GM18907 (cell line): ENCODE results near the gene SETD5.
A peak's percentile ranks its signal among the peaks of the same experiment; 100 is the strongest.

Experiments
- ATAC-seq: cut with Tn5 transposase; IDR thresholded peaks from one replicate; pipeline ENCODE4 v1.9.1; 2021; ENCODE audit warnings: mild to moderate bottlenecking, moderate library complexity; ENCODE audit not compliant: unreplicated experiment

The SETD5 gene, protein sequence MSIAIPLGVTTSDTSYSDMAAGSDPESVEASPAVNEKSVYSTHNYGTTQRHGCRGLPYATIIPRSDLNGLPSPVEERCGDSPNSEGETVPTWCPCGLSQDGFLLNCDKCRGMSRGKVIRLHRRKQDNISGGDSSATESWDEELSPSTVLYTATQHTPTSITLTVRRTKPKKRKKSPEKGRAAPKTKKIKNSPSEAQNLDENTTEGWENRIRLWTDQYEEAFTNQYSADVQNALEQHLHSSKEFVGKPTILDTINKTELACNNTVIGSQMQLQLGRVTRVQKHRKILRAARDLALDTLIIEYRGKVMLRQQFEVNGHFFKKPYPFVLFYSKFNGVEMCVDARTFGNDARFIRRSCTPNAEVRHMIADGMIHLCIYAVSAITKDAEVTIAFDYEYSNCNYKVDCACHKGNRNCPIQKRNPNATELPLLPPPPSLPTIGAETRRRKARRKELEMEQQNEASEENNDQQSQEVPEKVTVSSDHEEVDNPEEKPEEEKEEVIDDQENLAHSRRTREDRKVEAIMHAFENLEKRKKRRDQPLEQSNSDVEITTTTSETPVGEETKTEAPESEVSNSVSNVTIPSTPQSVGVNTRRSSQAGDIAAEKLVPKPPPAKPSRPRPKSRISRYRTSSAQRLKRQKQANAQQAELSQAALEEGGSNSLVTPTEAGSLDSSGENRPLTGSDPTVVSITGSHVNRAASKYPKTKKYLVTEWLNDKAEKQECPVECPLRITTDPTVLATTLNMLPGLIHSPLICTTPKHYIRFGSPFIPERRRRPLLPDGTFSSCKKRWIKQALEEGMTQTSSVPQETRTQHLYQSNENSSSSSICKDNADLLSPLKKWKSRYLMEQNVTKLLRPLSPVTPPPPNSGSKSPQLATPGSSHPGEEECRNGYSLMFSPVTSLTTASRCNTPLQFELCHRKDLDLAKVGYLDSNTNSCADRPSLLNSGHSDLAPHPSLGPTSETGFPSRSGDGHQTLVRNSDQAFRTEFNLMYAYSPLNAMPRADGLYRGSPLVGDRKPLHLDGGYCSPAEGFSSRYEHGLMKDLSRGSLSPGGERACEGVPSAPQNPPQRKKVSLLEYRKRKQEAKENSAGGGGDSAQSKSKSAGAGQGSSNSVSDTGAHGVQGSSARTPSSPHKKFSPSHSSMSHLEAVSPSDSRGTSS (N-terminal part only)

DNA sequence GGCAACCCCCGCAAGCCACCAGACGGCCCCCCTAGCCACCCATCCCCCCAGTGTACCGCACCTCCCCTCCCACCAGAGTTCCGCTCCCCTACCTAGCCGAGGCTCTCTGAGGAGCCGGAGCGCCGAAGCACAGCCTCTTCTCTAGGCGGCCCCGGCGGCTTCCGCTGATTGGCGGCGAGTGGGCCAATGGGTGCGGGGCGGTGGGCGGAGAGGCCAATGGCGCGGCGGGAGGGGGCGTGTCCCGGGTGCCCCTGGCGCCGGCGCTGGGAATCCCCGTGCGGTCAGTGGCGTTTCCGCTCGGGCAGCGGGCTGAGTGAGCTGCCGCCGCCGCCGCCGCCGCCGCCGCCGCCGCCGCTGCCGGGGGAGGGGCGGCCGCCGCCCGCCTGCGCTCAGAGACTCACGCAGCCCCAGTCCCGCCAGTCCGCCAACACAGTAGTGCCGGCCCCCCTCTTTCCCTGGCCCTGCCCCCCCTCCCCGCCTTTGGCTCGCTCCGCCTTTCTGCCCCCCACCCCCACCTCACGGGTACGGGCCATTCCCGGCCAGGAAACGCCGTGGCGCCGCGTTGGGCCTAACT, at the start of gene SETD5:
Gene SETD5 (plus strand): TSS at position 284 of the 574 bp plus-strand sequence. CDS start 31,324 bp downstream, outside the sequence.
- peak; percentile 68 for ATAC-seq

DNA sequence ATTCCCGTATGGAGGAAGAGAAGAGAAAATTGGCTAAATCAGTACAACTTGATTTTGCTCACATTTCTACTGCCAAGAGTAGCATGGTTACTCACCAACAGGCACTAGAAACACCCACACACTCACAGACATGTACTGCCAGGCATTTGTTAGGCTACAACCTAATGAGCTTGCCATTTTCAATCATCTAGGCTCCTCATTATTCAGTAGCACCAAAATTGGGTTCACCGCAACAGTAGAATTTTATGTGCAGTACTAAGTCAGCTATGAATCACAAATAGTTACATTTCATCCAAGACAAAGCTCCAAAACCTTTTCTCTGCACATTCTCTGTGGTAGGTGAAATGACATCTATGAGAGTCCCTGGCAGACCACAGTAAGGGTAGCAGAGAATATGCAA, 49.5 kb upstream of the SETD5 start:
- no peak for ATAC-seq

DNA sequence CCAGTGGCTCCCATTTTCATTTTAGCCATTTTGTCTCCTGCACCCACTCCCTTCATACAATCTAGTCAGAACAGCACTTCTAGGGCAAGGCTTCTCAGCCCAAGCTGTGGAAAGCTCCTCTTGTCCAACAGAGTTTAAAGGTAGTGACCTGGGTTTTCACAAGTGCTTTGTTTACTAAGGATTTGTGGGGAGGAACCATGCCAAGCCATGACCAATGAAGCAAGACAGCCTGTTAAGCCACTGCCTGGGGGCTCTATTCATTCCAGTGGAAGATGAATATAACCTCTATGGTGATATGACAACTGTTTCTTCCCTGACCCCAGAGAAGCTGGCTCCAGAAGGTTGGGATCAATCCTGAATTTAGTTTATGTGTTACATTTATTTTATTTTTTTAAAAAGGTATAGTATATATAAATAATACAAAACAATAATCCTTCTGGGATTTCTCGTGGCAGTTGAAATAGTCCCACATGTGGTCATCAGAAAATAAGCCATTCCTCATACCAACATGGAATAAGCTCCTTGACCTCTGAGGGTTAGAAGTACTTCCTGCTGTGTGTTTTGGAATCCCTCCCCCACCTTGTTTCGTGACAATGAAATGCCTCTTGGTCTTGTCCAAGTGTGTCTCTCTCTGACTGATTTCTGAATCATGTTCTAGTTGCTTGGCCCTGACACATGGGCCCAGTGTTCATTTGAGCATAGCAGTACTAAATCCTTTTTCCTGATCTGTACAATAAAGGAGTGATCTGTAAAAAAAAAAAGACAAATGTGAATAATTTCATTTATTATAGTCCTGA, 47.9 kb upstream of the SETD5 start:
- no peak for ATAC-seq

DNA sequence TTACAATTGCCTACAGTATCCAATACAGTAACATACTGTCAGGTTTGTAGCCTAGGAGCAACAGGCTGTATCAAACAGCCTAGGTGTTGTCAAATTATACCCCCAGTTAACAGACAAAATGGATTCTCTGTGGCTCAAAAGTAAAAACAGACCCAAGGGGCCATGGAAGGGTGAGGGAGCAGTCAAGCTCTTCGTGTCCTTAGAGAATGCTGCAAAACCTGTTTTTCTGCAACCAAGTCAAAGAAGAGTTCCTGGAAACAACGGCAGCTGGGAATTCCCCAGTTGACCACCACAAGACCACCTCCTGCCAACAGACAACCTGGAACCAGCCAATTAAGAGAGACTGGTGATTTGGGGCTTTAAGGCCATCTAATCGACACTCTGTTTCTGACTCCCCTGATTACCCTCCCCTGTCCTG, 45.7 kb upstream of the SETD5 start:
- ATAC-seq = no peak

DNA sequence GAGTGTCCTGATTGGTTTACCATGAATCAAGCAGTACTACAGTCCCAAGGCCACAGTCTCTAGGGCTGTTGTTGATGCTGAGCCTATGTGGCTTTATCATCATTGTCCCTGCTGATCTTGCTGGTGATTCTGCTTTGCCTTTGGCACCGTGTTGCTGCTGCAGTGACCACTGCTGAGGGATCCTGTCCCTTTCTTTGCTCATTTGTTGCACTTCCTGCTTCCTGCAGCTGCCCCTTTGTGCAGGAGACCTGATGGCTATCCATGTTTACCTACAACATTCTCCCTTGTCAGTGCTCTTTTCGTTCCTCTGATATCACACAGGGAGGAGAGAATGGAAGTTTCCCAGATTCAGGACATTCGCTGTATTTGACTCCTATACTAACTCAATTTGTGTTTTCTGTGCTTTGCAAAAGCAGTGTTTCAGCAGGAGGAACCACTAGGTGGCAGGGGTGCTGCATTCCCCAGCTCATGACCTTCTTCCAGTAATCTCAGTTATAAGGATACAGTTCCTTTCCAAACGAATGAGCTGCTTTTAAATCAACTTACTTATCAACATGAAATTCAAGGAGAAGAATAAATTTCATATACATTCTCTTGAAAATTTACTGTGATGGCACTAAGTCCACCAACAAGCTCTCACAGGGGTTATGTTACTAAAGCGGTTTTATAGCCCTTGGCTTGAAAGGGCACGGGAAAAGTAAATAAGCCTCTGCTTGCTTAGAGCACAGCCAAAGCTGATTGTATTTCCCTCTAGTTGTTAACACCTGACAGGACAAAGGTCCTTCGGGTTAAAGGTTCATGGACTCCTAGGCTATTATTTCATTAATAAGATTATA, 44.3 kb upstream of the SETD5 start:
- ATAC-seq = peak; percentile 52

DNA sequence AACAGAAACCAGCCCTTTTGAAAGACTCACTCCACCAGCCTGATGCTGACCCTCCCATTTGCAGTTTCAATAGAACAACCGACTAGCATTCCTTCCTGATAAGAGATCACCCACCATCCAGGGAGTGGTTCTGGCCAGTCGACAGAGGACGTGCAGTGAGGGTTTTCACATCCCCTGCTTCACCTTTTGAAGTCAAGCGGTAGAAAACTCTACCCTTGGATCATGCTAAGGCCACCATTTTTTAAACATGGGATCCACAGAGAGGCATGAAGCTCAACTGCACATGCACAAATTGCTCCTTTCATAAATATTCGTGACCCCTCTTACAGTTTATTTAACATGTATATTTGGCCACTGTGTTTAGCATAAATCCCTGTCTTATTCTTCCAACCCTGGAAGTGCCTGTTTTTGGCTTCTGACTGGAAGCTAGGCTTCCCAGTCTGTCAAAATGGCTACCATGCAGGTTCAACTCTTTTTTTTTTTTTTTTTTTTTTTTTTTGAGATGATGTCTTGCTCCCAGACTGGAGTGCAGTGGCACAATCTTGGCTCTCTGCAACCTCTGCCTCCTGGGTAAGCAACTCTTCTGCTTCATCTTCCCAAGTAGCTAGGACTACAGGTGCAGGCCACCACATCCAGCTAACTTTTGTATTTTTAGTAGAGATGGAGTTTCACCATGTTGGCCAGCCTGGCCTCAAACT, 35.6 kb upstream of the SETD5 start:
- no peak for ATAC-seq

DNA sequence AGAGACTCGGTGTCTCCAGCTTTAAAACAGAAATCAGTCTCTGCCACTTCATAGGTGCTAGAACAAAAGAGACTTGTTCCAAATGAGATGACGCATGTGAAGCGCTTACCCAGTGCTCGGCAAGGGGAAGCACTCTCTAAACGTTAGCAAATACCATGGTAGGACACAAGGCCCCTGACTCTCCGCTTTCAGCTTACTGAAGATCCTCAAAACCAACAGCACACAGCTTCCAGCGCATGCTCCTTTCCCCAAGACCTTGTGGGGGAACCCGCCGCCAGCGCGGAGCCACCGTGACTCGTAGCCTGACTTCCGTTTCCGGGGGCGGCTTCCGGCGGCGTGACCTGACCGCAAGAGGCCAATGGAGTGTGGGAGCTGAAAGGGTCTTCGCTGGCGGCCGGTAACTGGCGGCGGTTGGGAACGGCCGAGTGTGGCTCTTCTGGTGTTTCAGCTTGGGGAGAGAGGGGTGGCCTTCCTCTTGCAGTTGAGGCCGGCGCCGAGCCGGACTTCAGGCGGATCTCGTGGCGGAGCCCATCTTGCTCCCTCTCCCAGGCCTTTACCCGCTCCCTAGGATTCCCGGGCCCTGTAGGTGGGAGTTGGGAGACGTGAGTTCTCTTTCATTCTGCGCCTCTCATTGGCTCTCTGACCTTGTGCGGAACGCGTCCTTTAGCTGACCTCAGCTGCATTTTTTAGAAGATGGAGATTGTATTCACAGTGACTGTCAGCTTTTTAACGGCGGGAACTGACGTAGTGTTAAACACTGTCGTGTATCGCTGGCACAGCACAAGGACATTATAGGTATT, 34.5 kb upstream of the SETD5 start, which contains the start of gene THUMPD3:
Gene THUMPD3 (plus strand): TSS at position 324 of the 800 bp plus-strand sequence. CDS start 2,015 bp downstream, outside the sequence.
- peak; percentile 96 for ATAC-seq

DNA sequence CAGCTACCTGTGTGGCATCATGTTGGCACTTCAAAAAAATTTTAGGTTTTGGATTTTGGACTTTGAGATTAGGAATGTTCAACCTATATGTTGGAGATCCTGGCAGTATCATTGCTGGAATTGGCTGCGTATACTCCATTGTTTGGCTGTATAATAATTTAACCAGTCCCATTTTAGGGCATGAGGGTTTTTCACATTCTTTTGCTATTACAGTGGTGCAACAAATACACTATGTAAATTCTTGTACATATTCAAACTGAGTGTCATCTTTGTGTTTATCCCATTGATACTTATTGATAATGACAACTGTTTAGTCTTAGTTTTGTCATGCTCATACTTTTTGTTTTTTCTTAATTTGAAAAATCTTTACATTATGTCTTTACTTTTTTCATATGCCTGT, 27.9 kb upstream of the SETD5 start:
- ATAC-seq = no peak

DNA sequence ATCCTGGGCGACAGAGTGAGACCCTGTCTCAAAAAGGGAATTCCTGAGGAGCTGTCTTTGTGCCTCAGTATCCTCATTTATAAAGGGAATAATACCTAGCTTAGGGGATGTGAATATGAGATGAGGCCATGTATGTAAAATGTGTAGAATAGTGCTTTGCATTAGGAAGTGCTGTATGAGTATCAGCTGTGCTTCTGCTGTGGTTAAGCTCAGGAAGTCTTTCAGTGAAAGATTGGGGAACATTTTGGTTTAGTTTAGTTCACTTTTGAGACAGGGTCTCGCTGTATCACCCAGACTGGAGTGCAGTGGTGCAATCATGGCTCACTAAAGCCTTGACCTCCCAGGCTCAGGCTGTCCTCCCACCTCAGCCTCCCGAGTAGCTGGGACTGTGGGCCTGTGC, 23.9 kb upstream of the SETD5 start:
- no peak for ATAC-seq

DNA sequence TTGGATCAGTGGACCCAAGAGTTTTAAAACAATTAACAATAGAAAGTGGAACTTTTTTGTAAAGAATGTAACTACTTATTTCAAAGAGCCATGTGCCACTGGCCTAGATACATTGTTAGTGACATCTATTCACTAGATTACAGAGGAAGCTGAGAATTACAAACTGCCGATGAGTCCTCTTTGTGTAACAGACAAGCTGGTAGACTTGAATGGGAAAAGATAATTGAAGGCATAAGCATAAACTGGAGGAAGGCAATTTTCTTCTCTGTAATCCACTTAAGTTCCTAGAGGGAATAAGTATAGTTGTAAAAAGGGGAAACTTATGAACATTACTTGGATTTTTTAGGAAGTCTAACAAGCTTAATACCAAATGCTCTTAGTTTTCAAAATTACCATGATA, 19.4 kb upstream of the SETD5 start:
- no peak for ATAC-seq

DNA sequence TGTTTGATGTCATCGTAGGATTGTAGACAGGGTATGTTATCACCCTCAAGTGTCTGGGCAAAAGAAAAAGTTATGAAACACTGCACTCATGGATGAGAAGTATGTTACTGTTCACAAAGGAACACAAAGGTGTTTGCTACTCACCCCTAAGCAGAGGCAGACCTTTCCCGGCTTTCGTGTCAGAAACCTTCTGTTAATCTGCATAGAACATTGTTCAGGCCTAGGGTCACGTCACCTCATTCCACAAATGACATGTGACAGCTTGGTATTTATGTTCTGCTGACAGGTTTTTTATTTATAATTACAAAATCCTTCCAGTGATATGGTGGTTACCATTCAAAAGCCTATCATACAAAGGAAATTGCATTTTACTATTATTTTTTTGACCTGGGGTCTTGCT, 18.1 kb upstream of the SETD5 start:
- no peak for ATAC-seq

DNA sequence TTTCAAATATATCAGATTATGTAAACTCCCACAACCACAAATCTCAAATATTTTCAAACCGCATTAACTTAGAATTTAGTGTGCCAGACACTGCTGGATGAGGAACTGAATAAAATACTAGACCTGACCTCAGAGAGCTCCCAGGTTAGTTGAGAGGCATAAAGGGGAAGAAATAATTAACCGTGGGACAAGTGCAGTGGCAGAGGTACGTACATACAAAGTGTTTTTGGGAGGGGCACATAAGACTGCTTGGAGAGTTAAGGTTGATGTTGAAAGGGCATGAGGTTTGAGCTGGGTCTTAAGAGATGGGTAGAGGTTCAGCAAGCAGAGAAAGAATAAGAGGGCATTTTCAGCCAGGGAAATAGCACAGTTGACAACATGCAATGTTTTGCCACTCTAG, 17.4 kb upstream of the SETD5 start:
- no peak for ATAC-seq

DNA sequence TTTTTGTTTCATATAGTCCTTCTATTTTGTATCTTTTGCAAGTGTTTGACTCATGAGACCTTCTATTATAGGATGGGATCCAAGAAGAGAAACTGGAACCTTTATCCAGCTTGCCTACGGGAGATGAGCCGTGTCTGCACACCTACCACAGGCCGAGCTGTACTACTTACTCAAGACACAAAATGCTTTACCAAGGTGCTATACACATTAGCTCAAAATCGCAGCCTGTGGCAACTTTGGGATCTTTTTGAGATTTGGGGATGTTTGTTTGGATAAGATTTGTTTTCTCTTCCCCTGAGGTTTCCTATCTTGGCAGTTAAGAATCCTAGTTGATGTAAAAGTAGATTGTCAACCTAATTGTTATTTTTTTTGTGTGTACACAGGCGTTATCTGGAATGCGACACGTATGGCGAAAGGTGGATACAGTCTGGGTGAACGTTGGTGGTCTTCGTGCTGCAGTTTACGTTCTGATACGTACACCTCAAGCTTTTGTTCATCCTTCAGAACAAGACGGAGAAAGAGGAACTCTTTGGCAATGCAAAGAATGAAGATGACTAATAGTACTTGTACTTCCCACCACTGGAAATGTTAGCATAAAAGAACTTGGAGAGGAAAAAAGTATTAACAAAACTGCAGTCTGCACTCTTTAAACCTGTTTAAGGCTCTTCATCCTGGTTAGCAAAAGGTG, 13.1 kb upstream of the SETD5 start:
- ATAC-seq = no peak

DNA sequence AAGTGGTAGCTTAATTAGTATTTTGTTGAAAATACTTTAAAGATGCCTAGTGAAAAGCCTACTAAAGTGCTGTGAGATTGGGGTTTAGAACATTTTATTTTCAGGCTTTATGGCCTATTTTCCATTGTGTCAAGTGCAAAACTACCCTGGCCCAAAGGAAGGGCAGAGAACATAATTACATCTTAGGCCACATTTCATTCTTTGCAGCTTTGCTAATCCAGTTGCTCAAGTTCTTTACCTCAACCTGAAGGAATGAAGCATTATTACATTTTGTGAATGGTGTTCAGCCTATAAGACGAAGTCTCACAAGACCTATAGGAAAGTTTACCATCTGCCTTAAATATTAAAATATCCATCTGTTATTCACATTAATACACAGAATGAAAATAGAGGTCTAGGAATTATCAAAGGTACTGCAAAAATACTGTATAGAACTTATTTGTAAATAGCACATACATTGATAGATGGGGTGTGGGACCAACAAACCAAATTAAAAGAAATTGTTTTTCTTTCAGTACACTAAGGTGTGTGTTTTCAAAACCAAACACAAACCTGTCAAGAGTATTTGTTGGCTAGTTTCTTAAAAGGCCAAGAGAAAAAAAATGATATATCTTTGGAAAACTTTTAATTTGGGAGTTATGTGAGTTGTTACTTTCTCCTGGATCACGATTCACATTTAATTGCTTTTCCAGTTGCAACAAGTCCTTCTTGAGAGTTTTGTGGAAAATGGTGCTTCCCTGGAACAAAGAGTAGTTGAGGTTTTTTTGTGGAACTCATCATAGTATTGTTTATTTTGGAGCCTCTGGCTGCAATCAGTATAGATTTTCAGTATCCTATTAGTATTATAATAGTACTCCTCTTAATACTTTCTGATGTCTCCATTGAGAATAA, 12.0 kb upstream of the SETD5 start:
- no peak for ATAC-seq

DNA sequence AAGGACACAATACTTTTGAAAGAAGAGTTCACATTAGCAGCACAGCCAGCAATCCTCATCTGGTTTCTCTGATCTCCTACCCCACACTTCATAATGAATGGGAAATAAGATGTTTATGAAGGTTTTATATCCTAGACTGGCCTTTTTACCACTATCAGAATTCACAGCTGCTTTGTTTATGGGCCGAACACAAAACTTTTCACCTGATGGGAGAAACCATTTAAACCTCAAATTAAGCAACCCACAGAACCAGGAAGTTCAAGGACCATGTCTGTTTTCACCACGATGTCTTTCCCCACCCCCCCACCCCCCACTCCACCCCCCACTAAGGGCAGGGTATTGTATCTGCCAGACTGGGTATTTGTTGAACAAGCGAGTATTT, 11.3 kb upstream of the SETD5 start:
- no peak for ATAC-seq
